ENCODE data around the gene NUBP1. TPM values are rescaled to one million over a fixed set of nuclear protein-coding genes. Genes with fewer than 3 reads are reported as not detected.
"Not testable (repeated sequence)": the region's sequence is repeated elsewhere in the genome, so short reads cannot be mapped to it uniquely, and the experiment has no call there.

NUBP1 gene
- total RNA-seq, 1 experiment from 2014 or later: 25.4 TPM

DNA sequence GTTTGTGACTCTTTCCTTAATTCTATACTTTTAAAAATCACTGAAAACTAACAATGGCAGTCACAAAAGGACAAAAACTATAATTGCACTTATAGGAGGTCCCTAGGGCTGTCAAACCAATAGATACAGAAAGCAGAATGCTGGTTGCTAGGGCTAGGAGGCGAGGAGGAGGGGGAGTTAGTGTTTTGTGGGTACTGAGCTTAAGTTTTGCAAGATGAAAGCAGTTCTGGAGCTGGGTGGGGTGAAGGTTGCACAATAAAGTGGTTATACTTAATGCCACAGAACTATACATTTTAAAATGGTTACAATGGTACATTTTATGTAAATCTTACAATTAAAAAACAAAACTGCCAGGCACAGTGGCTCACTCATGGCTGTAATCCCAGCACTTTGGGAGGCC lies 27.3 kb downstream of the NUBP1 start (continued):
- TF ChIP-seq ZNF317 (CRISPR knock-in tag; IDR thresholded peaks at IDR 0.05; ENCODE audit: borderline replicate concordance, low read depth) (no peak), ZBTB43 (CRISPR knock-in tag; IDR thresholded peaks at IDR 0.05) (no peak)
- TF ChIP-seq, protein P1, sequence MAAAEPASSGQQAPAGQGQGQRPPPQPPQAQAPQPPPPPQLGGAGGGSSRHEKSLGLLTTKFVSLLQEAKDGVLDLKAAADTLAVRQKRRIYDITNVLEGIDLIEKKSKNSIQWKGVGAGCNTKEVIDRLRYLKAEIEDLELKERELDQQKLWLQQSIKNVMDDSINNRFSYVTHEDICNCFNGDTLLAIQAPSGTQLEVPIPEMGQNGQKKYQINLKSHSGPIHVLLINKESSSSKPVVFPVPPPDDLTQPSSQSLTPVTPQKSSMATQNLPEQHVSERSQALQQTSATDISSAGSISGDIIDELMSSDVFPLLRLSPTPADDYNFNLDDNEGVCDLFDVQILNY (CRISPR knock-in tag; IDR thresholded peaks at IDR 0.05): no peak
- TF ChIP-seq, protein P2, sequence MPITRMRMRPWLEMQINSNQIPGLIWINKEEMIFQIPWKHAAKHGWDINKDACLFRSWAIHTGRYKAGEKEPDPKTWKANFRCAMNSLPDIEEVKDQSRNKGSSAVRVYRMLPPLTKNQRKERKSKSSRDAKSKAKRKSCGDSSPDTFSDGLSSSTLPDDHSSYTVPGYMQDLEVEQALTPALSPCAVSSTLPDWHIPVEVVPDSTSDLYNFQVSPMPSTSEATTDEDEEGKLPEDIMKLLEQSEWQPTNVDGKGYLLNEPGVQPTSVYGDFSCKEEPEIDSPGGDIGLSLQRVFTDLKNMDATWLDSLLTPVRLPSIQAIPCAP (CRISPR knock-in tag; IDR thresholded peaks at IDR 0.05): no peak

DNA sequence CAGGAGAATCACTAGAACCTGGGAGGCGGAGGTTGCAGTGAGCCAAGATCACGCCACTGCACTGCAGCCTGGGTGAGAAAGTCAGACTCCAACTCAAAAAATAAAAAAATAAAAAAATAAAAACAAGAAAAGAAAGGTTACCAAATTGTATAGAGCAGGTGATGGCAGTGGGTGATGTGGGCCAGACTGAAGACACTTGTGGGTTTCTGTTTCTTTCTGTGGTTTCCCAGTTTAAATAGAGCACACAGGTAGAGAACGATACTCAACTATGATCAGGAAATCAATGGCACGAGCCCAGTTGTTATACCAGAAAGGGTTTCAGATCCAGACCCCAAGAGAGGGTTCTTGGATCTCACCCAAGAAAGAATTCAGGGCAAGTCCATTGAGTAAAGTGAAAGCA lies 32.6 kb downstream of the NUBP1 start:
- H3K27me3 Mint-ChIP-seq (ENCODE audit: low read depth): no peaks in the 10 kb centered on the region
- H3K27ac Mint-ChIP-seq: no peak overlapping the region; the same call in 1 of the 2 replicates
- H3K36me3 Mint-ChIP-seq: no peaks in the 10 kb centered on the region
- ChIA-PET POLR2A (no interaction called here), CTCF (interaction anchor here (2.2 kb wide), 1 partner anchor 142 kb away, joined by 6 read pairs; no protein-coding TSS in a partner anchor)
- no peak for DNase-seq (ENCODE audit: low spot score)
- H3K9me3 Mint-ChIP-seq: peaks cover 6% of the 10 kb centered on the region; the same call in 1 of the 2 replicates
- TF ChIP-seq TEAD1 (CRISPR knock-in tag; IDR thresholded peaks at IDR 0.05) (no peak), SP1 (CRISPR knock-in tag; conservative IDR thresholded peaks at IDR 0.05) (no peak), ZNF138 (CRISPR knock-in tag; conservative IDR thresholded peaks at IDR 0.05) (no peak), KAT7 (CRISPR knock-in tag; IDR thresholded peaks at IDR 0.05; ENCODE audit: borderline replicate concordance) (no peak), PRDM15 (CRISPR knock-in tag; IDR thresholded peaks at IDR 0.05) (no peak), ELF4 (CRISPR knock-in tag; IDR thresholded peaks at IDR 0.05; ENCODE audit: low read depth) (no peak), HMGXB4 (CRISPR knock-in tag; IDR thresholded peaks at IDR 0.05) (no peak), ZMAT4 (CRISPR knock-in tag; IDR thresholded peaks at IDR 0.05) (no peak), CREB1 (CRISPR knock-in tag; IDR thresholded peaks at IDR 0.05) (no peak), FOXK1 (CRISPR knock-in tag; IDR thresholded peaks at IDR 0.05) (no peak), ZNF232 (CRISPR knock-in tag; IDR thresholded peaks at IDR 0.05) (no peak), ATF2 (CRISPR knock-in tag; IDR thresholded peaks at IDR 0.05; ENCODE audit: borderline replicate concordance, low read depth) (no peak)
- TF ChIP-seq, protein P3, sequence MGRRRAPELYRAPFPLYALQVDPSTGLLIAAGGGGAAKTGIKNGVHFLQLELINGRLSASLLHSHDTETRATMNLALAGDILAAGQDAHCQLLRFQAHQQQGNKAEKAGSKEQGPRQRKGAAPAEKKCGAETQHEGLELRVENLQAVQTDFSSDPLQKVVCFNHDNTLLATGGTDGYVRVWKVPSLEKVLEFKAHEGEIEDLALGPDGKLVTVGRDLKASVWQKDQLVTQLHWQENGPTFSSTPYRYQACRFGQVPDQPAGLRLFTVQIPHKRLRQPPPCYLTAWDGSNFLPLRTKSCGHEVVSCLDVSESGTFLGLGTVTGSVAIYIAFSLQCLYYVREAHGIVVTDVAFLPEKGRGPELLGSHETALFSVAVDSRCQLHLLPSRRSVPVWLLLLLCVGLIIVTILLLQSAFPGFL (CRISPR knock-in tag; IDR thresholded peaks at IDR 0.05; ENCODE audit: borderline replicate concordance): no peak
- TF ChIP-seq, protein P4, sequence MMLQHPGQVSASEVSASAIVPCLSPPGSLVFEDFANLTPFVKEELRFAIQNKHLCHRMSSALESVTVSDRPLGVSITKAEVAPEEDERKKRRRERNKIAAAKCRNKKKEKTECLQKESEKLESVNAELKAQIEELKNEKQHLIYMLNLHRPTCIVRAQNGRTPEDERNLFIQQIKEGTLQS (CRISPR knock-in tag; conservative IDR thresholded peaks at IDR 0.05): no peak
- ATAC-seq: no peak
- H3K4me1 Mint-ChIP-seq: peaks cover 6% of the 10 kb centered on the region; the same call in 1 of the 2 replicates
- H3K4me3 Mint-ChIP-seq: no peak overlapping the region

- H3K4me3 Mint-ChIP-seq; H3K4me1 Mint-ChIP-seq; H3K9me3 Mint-ChIP-seq; ATAC-seq; H3K36me3 Mint-ChIP-seq; H3K27ac Mint-ChIP-seq; POLR2A ChIA-PET; H3K27me3 Mint-ChIP-seq (ENCODE audit: low read depth); DNase-seq (ENCODE audit: low spot score); CTCF ChIA-PET: not testable (repeated sequence)
Measured at GRCh38 chr16:10776923-10777322, 33.3 kb downstream of the NUBP1 start.
